AG20443 (cell line): ENCODE measurements around the gene MPP3.

Source experiments
- DNase-seq: peaks from one replicate; pipeline ENCODE4 v3.0.0; 2012; ENCODE audit warnings: low spot score, mixed read lengths

The MPP3 gene

DNA sequence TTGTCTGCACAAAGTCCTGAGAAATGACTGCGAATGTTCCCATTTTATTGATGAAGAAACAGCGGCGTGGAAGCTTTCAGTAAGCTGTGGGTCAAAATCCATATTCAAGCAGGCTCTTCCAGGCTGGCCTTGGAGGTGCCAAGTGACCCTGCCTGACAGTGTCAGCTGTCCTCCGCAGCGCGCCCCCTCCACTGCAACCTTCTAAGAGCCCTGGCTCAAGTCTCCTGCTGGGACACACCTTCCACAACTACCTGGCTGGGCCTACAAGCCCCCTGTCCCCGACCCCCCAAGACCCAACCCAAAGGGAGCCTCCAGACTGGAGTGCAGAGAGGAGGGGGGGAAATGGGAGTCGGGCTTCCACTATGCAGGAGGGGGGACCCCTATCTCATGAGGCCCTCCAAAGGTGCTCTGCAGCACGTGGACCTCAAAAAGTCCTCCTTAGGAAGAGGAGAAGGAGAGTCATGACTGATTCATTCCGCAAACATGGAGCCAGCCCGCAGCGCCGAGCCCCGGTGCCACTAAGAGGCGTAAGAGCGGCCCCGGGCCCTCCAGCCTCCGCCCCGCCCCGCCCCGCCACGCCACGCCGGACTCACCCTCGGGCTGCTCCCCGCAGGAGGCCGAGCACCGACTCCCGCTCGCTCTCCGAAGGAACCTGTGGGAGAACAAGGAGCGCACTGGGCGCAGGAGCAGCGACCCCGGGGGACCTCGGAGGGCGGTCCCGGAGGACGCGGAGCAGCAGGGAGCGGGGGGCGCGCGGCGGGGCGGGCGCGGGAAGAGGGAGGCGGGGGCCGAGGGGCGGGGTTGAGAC is 574 bp downstream of the MPP3 start:
- DNase-seq, result peak; percentile 93

DNA sequence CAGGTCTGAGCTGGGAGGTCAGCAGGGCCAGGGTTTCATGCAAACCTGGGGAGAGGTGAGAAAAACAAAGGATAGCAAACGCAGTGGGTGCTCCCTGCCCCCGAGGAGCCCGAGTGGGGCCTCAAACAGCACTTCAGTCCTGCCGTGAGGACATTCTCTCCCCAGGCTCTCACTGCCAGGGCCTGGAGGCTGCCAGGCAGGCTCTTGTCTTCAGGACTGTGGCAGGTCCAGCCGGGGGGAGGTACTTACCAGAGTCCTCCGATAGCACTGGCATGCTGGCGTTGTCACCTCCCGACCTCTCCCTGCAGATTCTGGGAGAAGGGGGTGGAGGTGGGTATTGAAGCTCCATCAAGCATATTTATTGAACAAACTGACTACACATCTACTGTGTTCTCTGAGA is 1.3 kb downstream of the MPP3 start:
- DNase-seq, result no peak

DNA sequence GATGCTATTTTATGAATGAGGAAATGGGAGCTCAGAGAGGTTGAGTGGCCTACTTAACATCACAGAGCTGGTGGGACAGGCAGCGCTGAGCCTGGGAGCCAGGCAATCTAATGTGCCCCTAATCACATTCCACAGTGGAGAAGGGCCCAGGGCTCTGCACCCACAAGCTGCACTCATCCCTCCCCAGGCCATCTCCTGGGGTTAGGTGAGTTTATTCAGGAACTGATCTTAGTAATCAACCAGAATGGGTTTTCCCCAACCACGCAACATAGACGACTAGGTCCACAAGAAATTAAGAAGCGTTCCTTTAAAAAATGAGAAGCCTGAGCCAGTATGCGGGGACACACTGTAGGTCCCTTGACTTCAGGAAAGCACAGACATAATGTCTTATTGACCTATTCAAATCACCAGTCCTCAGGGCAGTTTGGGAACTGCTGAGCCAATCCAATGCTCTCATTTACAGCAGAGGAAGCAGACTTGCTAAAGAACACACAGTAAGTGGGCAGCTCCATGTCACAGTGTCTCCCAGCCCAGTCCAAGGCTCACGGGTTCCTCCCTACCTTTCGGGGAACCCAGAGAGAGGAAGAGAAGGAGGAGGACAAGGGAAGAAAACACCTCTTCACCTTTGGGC is 2.3 kb downstream of the MPP3 start:
- DNase-seq, result no peak

DNA sequence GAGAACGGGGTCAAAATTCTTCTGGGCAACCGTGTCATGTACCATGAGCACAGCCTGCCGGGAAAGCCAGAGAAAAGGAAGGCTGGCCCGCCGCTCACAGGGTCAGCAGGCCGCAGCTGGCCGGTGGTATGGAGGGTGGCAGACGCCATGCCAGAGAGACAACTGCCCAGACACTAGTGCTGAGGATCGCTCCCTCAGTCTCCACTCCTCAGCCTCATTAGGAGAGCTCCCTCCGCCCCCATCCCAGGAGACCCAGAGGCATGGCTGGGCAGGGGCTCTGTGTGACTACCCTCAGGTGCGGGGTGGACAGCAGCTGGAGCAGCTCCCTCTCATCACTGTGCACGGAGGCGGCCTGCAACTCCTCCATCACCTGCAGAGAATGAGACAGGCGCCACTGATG is 3.2 kb downstream of the MPP3 start:
- no peak for DNase-seq

DNA sequence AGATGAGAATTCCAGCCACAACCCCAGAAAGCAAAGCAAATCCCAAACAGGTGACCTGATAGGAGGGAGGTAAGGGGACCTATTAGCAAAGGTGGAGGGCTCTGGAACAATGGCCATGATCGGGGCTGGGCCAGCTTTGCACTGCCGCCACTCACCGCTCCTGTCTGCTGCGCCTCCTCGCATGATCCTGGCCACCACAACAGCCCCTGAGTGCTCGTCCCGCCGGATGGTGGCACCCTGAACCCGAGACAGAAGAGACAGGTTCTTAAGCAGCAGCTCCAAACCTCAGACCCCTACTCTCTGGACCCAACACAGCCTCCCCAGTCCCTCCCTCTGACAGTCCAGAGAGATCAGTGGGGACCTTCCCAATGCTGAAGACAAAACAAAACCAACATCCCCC is 5.3 kb downstream of the MPP3 start:
- no peak for DNase-seq

DNA sequence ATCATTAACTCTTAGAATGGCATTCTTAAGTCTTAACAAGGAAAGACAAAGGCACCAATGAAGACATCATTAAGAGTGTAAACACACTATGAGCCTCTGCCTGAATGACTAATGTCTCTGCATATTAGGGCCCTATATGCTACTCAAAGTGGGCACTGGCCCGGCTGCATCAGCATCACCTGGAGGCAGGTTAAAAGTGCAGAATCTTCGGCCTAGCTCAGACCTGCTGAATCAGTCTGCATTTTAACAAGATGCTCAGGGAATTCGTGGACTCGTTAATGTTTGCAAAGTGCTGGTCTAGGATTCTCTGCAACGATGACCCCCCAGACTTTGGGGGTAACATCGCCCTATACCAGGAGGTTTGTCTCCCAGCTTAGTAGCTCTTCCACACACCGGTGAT is 6.7 kb downstream of the MPP3 start:
- no peak for DNase-seq

DNA sequence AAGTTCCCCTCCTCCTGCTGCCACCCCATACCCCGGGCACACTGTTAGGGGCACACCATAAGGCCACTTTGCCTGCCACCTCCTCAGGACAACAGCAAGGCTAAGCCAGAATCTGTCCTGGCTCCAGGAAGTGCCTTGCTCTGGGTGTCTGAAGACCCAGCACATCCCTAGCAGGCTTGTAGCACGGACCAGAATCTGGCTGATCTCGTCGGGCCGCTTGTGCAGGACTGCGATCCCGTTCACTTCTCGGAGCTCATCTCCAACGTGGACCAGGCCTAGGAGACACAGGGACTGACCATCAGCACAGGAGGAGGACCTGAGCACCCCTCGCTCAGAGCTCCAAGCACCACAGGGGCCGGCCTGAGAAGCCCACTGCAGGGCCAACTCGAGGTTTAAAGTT is 7.4 kb downstream of the MPP3 start:
- DNase-seq, result no peak

DNA sequence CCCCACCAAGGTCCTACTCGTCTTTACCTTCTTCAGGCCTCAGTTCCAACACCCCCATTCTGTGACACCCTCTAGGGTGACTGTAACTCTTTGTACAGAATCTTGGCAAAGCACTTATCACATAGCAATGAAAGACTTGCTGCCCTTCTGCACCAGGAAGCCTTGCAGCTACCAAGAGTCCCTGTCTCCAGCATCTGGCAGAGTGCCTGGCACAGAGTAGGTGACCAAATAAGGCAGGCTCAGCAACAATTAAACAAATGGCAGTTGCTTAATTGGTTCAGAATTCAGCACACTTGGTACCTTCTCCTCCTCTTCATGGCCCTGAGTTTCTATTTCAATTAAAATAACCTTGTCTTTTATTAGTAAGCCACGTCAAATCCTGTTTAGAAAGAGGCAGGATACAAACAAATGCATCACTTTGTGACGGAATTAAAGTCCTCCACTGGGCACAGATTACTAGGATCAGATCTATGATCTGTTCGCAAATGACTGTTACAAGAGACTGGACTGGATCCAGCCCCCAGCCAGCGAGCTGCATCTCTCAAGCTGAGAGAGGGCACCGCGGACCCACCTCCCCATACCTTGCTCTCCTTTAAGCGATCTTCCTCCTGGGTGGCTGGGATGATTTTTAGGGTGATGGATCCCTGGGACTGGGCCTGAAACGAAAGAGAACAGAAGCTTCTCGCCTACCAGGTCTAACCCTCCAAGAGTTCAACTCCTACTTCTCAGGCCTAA is 9.4 kb downstream of the MPP3 start:
- DNase-seq, result no peak

DNA sequence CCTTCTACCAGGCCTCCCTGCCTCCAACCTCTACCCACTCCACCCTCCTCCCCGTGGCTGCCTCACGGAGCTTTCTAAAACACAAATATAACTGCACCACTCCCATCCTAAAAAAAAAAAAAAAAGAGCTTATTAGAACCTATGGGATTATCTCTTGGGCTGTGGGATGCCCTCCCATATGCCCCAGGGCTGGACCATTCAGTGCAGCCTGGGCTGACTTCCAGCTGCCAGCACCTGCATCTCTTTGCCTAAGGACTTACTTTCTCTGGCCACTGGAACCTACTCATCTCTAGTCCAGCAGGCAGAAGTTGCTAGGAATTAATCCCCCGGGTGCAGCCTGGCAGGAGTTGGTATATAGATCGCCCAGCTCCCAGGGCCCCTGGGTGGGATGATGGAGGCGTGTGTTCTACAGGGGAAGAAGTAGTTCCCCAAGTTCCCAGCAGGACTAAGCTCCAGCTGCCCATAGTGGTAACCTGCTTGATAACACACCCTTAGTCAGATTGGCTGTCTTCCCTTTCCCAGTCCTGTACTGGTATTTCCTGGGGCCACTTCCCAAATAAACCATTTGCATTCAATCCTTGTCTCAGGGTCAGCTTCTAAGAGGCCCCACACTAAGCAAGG is 10.3 kb downstream of the MPP3 start:
- DNase-seq, result no peak

DNA sequence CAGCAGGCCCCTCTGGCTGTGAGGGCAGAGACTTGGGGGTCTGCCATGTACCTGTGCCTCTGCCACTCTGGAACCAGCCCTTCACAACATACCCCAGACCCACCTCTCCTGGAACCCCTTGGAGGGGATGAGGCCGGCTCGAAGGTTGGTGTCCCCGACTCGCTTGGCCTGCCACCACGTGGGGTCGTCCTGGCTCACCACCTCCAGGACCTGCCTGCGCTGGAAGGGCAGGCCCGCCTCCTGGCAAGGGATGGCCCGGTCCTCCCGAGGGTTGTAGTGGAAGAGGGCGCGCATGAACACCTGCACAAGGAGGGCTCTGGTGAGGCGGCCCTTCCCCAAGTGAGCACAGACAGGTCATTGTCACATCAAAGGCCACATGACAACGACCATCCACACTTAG is 12.2 kb downstream of the MPP3 start:
- no peak for DNase-seq

DNA sequence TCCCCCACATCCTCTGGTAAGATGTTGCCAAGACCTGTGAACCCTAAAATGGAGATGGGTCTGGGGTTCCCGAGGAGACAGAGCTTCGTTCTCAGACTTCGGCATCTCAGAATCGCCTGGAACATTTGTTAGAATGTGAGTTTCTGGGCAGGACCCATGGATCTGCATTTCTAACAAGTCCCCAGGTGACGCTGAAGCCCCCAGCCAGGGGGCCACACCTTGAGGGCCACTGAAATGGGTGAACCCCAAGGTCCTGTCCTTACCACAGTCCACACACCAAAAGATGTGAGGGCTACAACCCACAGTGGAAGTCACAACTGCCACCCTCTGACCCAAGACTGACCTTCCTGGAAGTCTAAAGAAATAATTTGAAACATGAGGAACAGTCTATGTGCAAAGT is 14.0 kb downstream of the MPP3 start:
- no peak for DNase-seq

DNA sequence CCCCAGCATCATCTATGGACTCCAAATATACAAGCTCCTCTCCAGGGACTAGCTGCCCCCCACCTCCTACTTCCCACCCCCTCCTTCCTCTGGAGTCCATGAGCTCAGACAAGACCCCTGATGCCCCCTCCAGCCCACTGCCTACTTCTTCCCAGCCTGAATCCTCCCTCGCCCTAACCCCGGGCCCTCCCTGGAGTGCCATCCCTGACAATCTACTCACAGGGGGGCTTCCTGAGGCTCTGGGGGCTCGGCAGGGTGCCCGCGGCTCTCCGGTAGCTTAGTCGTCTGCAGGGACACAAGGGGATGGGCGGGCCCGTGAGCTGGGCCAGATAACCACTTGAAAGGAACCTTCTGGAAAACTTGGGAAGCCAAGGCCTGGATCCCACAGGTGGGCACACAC is 15.1 kb downstream of the MPP3 start:
- DNase-seq, result no peak

DNA sequence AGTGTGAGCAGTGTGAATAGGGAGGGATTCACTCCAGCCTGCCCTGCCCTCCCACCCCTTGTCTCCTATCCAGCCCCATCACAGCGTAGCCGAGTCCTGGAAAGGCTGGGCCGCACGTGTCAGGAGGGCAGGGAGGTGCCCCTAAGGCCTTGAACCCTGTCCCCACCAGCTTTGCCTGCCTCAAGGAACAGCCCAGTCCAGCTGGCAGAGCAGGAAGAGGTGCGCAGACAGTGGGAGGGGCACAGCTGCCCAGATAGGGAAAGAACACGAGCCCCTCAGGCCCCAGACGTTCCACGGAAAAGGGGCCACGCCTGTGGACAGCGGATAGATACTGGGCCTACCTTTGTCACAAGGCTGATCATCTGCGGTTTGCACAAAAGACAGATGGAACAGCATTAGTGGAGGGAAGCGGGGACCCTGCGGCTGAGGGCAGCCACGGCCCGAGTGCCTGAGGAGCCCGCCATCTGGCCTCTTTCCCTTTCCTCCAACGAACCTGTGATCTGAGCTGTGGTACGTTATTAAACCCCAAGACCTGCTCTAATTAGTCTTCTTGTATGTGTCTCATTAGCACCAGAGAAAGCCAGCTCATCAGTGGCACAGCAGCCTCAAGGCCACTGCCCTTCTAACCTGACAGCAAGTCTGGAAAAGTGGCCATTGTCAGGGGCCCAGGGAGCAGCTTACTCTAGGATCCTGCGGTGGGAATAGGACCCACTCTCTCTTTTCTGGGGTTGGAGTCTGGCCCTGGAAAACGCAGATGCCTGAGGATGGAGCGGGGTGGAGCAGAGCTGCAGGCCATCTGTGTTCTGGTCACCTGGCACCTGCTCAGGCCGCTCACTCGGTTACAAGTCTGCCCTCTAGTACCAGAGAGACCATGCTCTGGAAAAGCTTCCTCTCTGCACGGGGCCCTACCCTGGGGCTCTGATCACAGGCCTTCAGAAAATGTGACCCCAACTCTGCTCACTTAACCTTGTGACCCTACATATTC is 16.3 kb downstream of the MPP3 start:
- no peak for DNase-seq

DNA sequence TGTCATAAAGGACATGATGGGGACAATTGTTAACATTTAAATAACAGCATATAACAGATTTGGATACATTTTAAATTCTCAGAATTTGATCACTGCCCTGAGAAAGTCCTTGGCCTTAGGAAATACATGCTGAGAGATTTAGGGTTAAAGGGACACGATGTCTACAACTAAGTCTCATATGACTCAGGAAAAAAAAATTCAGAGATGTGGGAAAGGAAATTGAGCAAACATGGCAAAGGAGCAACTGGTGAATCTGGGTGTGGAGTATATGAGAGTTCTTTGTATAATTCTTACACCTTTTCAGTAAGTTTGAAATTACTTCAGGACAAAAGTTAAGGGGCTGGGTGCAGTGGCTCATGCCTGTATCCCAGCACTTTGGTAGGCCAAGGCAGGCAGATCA is 18.2 kb downstream of the MPP3 start:
- peak; percentile 83 for DNase-seq

DNA sequence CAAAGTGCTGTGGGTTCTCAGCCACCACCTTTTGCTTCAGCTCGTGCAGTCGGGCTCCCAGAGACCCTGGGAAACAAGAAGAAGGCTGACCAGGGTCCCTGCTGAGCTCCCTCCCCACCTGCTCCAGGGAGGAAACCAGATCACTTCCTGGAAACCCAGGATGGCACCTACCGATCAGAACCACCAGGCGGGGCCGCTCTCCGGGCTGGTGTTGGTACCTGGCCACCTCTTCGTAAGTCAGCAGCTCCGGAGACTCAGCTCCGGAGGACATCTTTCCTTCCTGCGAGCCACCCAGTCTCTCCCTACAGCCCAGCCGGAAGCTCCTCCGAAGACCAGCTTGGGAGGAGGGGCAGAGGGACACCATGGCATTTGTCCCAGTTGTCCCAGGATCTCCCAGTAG is 18.9 kb downstream of the MPP3 start:
- no peak for DNase-seq

DNA sequence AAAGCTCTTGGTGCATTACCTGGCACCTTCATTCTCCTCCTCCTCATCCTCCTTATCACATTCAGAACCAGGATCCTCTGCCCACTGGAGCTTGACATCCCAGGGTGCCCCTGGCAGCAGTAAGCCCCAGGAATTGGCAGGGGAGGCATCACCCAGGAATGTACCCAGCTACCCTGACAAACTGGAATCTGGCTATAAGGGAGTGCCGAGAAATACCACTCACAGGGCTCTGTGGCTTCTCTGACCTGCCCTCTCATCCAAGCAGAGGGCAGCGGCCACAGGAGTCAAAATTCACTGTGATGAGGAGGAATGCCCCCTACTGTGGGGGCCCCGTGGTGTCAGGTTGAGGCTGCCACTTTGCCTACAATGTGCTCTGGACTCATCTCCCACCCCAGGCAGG is 19.6 kb downstream of the MPP3 start:
- DNase-seq, result no peak

DNA sequence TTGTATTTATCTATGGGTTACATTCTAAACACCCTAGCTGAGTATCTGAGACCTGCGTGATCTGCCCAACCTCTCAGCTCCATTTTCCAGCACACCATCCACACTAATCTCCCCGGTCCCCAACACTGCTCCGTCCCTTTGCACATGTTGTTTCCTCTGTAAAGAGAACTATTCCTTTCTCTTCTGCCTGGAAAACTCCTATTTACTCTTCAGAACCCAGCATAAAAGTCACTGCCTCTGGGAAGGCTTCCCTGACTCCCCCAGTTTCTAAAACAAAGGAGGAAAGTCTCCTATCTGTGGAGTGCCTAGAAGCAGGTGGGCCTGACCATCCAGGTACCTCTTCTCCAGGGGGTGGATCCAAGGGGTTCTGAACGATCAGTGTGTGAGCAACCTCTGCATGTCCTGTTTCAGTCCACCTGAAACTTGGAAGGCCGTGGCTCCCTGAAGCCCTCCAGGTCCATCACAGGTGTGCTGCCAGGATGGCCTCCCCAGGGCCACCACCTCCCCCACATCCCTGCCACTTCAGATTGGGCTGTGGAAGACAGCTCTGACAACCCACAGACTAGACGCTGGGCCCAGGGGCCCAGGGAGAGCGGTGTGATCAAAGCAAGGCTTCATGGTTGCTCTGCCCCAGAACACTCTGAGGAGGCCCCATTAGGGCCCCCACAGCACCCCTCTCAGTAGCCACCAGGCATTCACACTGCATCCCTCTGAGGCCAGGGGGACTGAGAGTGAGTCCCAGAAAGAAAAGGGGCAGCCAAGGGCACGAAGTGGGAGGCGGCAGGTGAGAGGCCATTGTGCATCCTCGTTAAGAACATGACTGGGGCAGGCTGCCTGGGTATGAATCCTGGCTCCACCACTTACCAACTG is 20.3 kb downstream of the MPP3 start:
- DNase-seq, result no peak

DNA sequence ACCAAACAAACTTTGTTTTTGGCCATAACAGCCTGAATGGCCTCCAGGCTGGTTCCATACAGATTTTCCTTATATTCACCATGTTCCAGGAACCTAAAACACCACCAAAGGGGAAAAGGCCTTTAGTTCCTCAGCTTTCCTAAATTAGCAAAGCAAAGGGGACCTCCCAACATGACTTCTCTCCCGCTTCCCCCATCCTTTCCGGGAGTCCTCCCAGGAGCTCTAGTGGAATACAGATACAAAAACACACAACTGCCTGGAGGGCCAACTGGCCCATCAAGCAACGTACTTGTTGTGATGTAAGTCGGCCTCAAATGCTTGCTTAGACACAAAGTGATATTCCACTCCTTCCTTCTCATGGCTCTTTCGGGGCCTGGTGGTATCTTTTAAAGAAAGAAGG is 22.1 kb downstream of the MPP3 start:
- DNase-seq, result no peak

DNA sequence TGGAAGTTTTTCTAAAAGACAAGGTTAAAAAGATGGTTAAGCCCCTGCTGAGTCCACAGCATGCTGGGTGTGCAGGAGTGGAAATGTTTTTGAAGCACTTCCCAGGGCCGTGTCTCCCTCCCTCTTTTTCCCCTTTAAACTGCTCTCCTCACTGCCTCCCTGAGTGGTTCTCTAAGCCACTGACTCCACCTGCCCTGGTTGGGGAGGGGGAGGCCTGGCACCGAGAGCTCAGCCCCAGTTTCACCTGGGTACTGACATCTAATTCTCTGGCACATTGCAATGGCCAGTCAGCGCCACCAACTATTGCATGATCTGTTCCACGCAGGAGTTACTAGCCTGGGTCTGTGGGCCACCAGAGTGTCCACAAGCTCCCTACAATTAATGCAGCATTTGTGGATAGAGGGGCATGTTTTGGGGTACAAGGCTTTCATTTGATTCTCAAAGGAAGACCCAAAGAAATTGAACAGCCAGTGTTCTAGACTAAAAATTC is 22.7 kb downstream of the MPP3 start:
- DNase-seq, result no peak

DNA sequence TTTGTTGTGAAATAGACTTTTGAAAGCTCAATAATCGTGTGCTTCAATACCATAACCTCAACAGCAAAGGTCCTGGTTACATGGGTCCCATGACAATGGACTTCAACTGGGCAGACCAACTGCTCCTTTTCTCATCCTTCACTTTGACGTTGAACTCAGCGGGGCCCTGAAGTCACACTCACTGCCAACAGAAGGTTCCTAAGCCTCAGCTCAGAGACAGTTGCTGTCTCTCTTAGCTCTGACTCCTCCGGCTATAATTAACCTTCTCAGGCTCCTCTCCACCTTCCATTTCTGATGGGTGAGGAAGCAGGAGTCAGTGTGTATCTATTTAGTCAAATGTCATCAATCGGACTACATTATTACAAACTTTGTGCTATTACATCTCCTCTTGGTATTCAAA is 23.8 kb downstream of the MPP3 start:
- DNase-seq, result no peak
